Activated T-helper 17 cell treated with anti-CD3 and anti-CD28 coated beads, Interleukin-2, amount 50 U/mL, for 72 hours (primary cell): Measurements from ENCODE around the gene KIFAP3. TPM values are rescaled to one million over a fixed set of nuclear protein-coding genes. Genes with fewer than 3 reads are reported as not detected.
"Not testable (repeated sequence)": the region's sequence is repeated elsewhere in the genome, so short reads cannot be mapped to it uniquely, and the experiment has no call there.

Source experiments
- ATAC-seq: fragments of 150-1000 bp; cut with Tn5 transposase; replicated peaks from 2 replicates; pipeline ENCODE4 v1.10.0; 2021; ENCODE audit warnings: mild to moderate bottlenecking, moderate library complexity
- H3K27ac Mint-ChIP-seq: one replicate; pipeline ENCODE4 v1.8.0; 2022; ENCODE audit warnings: mixed read lengths
- H3K27me3 Mint-ChIP-seq: one replicate; pipeline ENCODE4 v1.8.0; 2022; ENCODE audit warnings: mixed read lengths
- H3K36me3 Mint-ChIP-seq: one replicate; pipeline ENCODE4 v1.8.0; 2022; ENCODE audit warnings: low read depth, mild to moderate bottlenecking, mixed read lengths
- H3K4me1 Mint-ChIP-seq: one replicate; pipeline ENCODE4 v1.8.0; 2022; ENCODE audit warnings: mixed read lengths
- H3K4me3 Mint-ChIP-seq: one replicate; pipeline ENCODE4 v1.8.0; 2022; ENCODE audit warnings: mild to moderate bottlenecking, mixed read lengths
- H3K9me3 Mint-ChIP-seq: one replicate; pipeline ENCODE4 v1.8.0; 2022; ENCODE audit warnings: mixed read lengths
- total RNA-seq, 2 donors: library from RNA; stranded (reverse); gene quantifications; one replicate each; pipeline ENCODE4 v1.2.3, GENCODE V29; 2022

Gene KIFAP3
- total RNA-seq, 2 donors from 2014 or later, result 26.4 to 32.6 TPM

DNA sequence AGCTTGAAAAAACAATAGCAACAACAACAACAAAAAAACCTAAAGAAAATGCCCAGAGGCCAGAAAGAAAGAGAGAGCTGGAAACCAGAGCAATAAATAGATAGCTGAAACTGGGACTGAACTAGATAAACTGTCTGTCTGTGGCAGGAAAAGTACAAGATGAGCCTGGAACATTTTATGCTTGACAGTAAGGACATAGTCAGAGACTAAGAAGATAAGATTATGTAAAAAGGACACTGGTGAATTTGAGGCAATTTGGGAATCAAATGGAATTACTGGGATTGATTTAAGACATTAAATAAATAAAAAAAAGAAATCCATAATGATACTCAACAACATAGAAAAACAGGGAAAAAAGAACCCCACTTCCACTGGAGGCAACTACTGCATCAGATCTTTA is 1.7 kb upstream of the KIFAP3 start:
- Mint-ChIP-seq H3K4me1 (peaks cover 21% of the 10 kb centered on the region), H3K27ac (no peak overlapping the region), H3K36me3 (peaks cover 9% of the 10 kb centered on the region), H3K9me3 (peaks cover 4% of the 10 kb centered on the region), H3K27me3 (no peaks in the 10 kb centered on the region), H3K4me3 (no peak overlapping the region)
- no peak for ATAC-seq

GRCh38 chr1:170075186-170075585 is 691 bp upstream of the KIFAP3 start:
- H3K27ac Mint-ChIP-seq, result peak overlapping the region; percentile 96
- H3K36me3 Mint-ChIP-seq, result peaks cover 9% of the 10 kb centered on the region
- peaks cover 31% of the 10 kb centered on the region for H3K4me1 Mint-ChIP-seq
- H3K4me3 Mint-ChIP-seq, result peak overlapping the region; percentile 96
- no peaks in the 10 kb centered on the region for H3K27me3 Mint-ChIP-seq
- peaks cover 9% of the 10 kb centered on the region for H3K9me3 Mint-ChIP-seq
- ATAC-seq, result no peak

GRCh38 chr1:170073893-170074249 is 624 bp downstream of the KIFAP3 start:
- H3K36me3 Mint-ChIP-seq, result peaks cover 9% of the 10 kb centered on the region
- ATAC-seq, result no peak
- peak overlapping the region; percentile 96 for H3K4me3 Mint-ChIP-seq
- H3K27me3 Mint-ChIP-seq, result no peaks in the 10 kb centered on the region
- peaks cover 13% of the 10 kb centered on the region for H3K9me3 Mint-ChIP-seq
- peak overlapping the region; percentile 96 for H3K27ac Mint-ChIP-seq
- H3K4me1 Mint-ChIP-seq, result peaks cover 39% of the 10 kb centered on the region

GRCh38 chr1:170071378-170071777 is 3.1 kb downstream of the KIFAP3 start:
- no peak overlapping the region for H3K27ac Mint-ChIP-seq
- ATAC-seq, result no peak
- peaks cover 9% of the 10 kb centered on the region for H3K9me3 Mint-ChIP-seq
- peaks cover 9% of the 10 kb centered on the region for H3K36me3 Mint-ChIP-seq
- H3K4me3 Mint-ChIP-seq, result peak overlapping the region; percentile 51
- H3K4me1 Mint-ChIP-seq, result peaks cover 57% of the 10 kb centered on the region
- no peaks in the 10 kb centered on the region for H3K27me3 Mint-ChIP-seq

DNA sequence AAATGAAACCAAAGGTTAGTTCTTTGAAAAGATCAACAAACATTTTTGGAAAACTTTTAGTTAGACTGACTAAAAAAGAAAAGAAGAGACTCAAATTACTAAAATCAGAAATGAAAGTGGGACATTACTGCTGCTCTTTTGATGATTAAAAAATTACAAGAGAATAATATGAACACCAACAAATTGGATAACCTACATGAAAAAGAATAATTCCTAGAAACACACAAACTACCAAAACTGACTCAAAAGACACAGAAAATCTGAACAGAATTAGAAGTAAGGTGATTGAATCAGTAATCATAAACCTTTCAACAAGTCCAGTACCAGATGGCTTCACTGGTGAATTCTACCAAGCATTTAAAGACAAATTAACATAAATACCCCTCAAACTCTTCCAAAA is 5.6 kb downstream of the KIFAP3 start:
- Mint-ChIP-seq H3K36me3 (peaks cover 5% of the 10 kb centered on the region), H3K9me3 (peaks cover 9% of the 10 kb centered on the region), H3K4me3 (peak overlapping the region; percentile 77), H3K27ac (peak overlapping the region; percentile 87), H3K27me3 (no peaks in the 10 kb centered on the region), H3K4me1 (peaks cover 51% of the 10 kb centered on the region)
- peak; percentile 86 for ATAC-seq

- ATAC-seq, result peak; percentile 11
- peaks cover 52% of the 10 kb centered on the region for H3K4me1 Mint-ChIP-seq
- peak overlapping the region; percentile 87 for H3K27ac Mint-ChIP-seq
- H3K36me3 Mint-ChIP-seq, result peaks cover 10% of the 10 kb centered on the region
- H3K27me3 Mint-ChIP-seq, result no peaks in the 10 kb centered on the region
- peak overlapping the region; percentile 77 for H3K4me3 Mint-ChIP-seq
- peaks cover 9% of the 10 kb centered on the region for H3K9me3 Mint-ChIP-seq
Observed at GRCh38 chr1:170067253-170067819, 7.2 kb downstream of the KIFAP3 start.

DNA sequence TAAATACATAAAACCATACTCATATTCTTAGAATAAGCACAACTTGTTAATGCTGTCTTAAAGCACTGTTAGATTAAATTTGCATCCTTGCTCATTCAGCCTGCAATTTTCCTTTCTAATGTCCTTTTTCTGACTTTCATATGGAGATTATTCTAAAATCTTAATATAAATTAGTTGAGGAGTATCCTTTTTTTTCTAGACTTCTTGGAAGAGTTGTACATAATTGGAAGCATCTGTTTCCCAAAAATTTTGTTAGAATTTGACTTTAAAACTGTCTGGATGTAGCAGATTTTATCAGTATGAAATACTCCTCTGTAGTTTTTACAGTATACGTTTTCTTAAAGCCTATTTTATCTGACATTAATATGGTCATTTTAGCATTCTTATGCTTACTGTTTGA is 9.7 kb downstream of the KIFAP3 start:
- no peak for ATAC-seq
- no peak overlapping the region for H3K27ac Mint-ChIP-seq

DNA sequence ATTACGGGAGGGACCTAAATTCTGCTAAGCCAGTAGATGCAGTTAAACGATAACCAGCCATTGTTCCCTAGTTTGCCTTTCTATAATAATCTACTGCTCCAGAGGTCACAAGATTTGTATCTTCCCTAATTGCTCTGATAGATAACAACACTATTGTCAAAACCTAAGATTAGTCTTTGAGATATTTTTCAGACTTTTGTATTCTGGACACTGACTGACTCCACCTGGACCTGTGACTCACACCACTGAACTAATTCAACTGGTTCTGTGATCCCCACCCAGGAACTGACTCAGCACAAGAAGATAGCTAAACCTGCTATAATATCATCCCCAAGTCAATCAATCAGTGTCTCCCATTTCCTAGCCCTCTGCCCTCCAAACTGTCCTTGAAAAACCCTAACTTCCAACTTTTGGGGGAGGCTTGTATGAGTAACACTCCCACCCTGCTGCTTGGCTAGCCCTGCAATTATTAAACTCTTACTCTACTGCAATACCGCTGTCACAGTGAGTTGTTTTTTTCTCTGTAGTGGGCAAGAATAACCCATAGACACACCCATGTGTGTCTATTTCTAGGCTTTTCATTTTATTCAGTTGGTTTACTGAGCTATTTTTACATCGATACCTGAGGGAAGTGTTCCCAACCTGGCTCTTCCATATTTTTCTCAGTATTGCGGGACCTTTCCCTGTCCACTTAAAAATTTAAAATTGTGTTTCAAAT is 11.2 kb downstream of the KIFAP3 start:
- Mint-ChIP-seq H3K27me3 (no peaks in the 10 kb centered on the region), H3K36me3 (peaks cover 6% of the 10 kb centered on the region), H3K9me3 (no peaks in the 10 kb centered on the region), H3K4me1 (peaks cover 21% of the 10 kb centered on the region), H3K27ac (no peak overlapping the region), H3K4me3 (no peak overlapping the region)
- ATAC-seq, result peak; percentile 48

More for the DNA sequence above, 9.7 kb downstream of the KIFAP3 start:
- peaks cover 6% of the 10 kb centered on the region for H3K36me3 Mint-ChIP-seq
- peaks cover 4% of the 10 kb centered on the region for H3K9me3 Mint-ChIP-seq
- H3K27me3 Mint-ChIP-seq, result no peaks in the 10 kb centered on the region
- H3K4me3 Mint-ChIP-seq, result no peak overlapping the region
- peaks cover 32% of the 10 kb centered on the region for H3K4me1 Mint-ChIP-seq

- not testable (repeated sequence) for H3K36me3 Mint-ChIP-seq, H3K27me3 Mint-ChIP-seq, H3K9me3 Mint-ChIP-seq, ATAC-seq, H3K4me3 Mint-ChIP-seq, H3K27ac Mint-ChIP-seq
- peaks cover 11% of the 10 kb centered on the region for H3K4me1 Mint-ChIP-seq
Observed at GRCh38 chr1:170061676-170062075, 12.8 kb downstream of the KIFAP3 start.

GRCh38 chr1:170060015-170060520 is 14.4 kb downstream of the KIFAP3 start:
- not testable (repeated sequence) for H3K27me3 Mint-ChIP-seq, ATAC-seq, H3K9me3 Mint-ChIP-seq, H3K4me3 Mint-ChIP-seq, H3K27ac Mint-ChIP-seq, H3K4me1 Mint-ChIP-seq
- peaks cover 14% of the 10 kb centered on the region for H3K36me3 Mint-ChIP-seq

- Mint-ChIP-seq H3K27me3 (no peaks in the 10 kb centered on the region), H3K9me3 (no peaks in the 10 kb centered on the region), H3K36me3 (peaks cover 89% of the 10 kb centered on the region), H3K4me1 (peaks cover 5% of the 10 kb centered on the region), H3K27ac (no peak overlapping the region), H3K4me3 (no peak overlapping the region)
- ATAC-seq, result no peak
Observed at GRCh38 chr1:170049176-170049800, 25.2 kb downstream of the KIFAP3 start.

DNA sequence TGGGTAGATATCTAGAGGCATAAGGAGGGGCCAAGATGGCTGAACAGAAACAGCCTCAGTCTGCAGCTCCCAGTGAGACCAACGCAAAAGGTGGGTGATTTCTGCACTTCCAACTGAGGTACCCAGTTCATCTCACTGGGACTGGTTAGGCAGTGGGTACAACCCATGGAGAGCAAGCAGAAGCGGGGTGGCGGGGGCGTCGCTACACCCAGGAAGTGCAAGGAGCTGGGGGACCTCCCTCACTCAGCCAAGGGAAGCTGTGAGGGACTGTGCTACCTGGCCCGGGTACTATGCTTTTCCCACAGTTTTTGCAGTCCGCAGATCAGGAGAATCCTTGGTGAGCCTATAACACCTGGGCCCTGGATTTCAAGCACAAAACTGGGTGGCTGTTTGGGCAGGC is 26.0 kb downstream of the KIFAP3 start:
- ATAC-seq, result no peak
- Mint-ChIP-seq H3K27me3 (no peaks in the 10 kb centered on the region), H3K4me1 (peaks cover 5% of the 10 kb centered on the region), H3K4me3 (no peak overlapping the region), H3K27ac (no peak overlapping the region), H3K36me3 (peaks cover 88% of the 10 kb centered on the region), H3K9me3 (no peaks in the 10 kb centered on the region)

GRCh38 chr1:170044187-170044586 is 30.3 kb downstream of the KIFAP3 start:
- peaks cover 64% of the 10 kb centered on the region for H3K36me3 Mint-ChIP-seq
- no peak overlapping the region for H3K4me3 Mint-ChIP-seq
- no peak overlapping the region for H3K27ac Mint-ChIP-seq
- no peaks in the 10 kb centered on the region for H3K9me3 Mint-ChIP-seq
- H3K27me3 Mint-ChIP-seq, result no peaks in the 10 kb centered on the region
- no peaks in the 10 kb centered on the region for H3K4me1 Mint-ChIP-seq
- no peak for ATAC-seq

DNA sequence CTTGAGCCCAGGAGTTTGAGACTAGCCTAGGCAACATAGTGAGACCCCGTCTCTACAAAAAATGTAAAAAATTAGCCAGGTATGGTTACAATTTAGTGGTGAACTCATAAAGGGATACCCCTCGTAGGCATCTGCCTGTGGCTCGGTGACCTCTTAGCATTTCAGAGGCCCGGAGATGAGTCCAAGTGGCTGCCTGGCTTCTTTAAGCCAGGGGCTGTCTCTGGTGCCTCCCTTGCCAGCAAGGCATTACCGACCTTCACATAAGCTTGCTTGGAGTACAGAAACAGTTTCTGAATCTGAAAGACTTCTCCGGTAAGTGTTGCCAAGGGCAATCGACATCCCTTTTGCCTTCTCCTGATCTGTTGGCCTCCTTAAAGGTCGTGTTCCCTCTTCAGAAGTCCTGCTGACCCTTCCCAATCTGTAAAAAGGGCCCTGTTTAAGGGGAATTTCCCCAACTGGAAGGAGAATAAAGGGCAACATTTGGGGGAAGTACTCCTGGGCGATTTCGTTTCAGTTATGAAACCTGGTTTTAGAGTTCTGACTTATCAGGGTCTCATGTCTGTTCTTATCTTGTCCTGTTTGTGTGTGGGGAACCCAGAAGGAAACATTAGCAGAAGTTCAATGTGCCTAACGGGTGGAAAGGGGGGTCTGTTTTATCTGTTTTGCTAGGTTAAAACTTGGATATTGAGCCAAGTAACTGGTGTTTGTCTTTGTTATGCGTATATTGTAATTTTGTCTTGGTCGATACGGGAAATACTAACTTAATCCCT is 32.9 kb downstream of the KIFAP3 start:
- no peak overlapping the region for H3K27ac Mint-ChIP-seq
- H3K4me3 Mint-ChIP-seq, result no peak overlapping the region
- H3K9me3 Mint-ChIP-seq, result no peaks in the 10 kb centered on the region
- no peaks in the 10 kb centered on the region for H3K27me3 Mint-ChIP-seq
- no peaks in the 10 kb centered on the region for H3K4me1 Mint-ChIP-seq
- H3K36me3 Mint-ChIP-seq, result peaks cover 70% of the 10 kb centered on the region
- ATAC-seq, result no peak
